Adrenal gland (tissue), 12 donors: ENCODE measurements around the gene ACER3. TPM values are rescaled to one million over a fixed set of nuclear protein-coding genes. Genes with fewer than 3 reads are reported as not detected.
A peak's percentile ranks its signal among the peaks of the same experiment; 100 is the strongest.
"Not testable (repeated sequence)": the region's sequence is repeated elsewhere in the genome, so short reads cannot be mapped to it uniquely, and the experiment has no call there.

Source experiments
- DNase-seq, 7 donors: peaks; one replicate each; pipeline ENCODE4 v3.0.0-alpha.2; 2019 to 2020
- H3K27ac ChIP-seq, 5 donors: fragments of 200-600 bp; sonication (generic) in 4 of 5; 1 replicate in 3 of 5; 2 replicates in 2 of 5; pipeline versions ENCODE4 v1.5.1 to v1.8.0; 2016 to 2020; ENCODE audit warnings: mild to moderate bottlenecking in 1 of 5
- H3K27me3 ChIP-seq: fragments of 200-600 bp; 2 replicates; pipeline ENCODE4 v1.8.0; 2021
- H3K36me3 ChIP-seq, 2 donors: fragments of 200-600 bp; replicated peaks in 1 of 2; 1 replicate in 1 of 2; 2 replicates in 1 of 2; pipeline versions ENCODE4 v1.5.1 to v1.8.0; 2018 to 2022
- H3K4me1 ChIP-seq, 2 donors: fragments of 200-600 bp; replicated peaks in 1 of 2; 1 replicate in 1 of 2; 2 replicates in 1 of 2; pipeline versions ENCODE4 v1.5.1 to v1.8.0; 2018 to 2021
- H3K4me3 ChIP-seq, 4 donors: fragments of 200-600 bp; sonication (generic) in 3 of 4; one replicate each; pipeline ENCODE4 v1.5.1; 2016 to 2018
- H3K9me3 ChIP-seq, 3 donors: fragments of 200-600 bp; sonication (generic) in 1 of 3; replicated peaks in 1 of 3; 1 replicate in 2 of 3; 2 replicates in 1 of 3; pipeline versions ENCODE4 v1.5.1 to v1.8.0; 2016 to 2021
- CTCF ChIP-seq, 6 experiments: fragments of 450-650 bp in 4 of 6; fragments of 200-600 bp in 2 of 6; sonication (generic) in 1 of 6; IDR thresholded peaks; 1 replicate in 5 of 6; 2 replicates in 1 of 6; pipeline versions ENCODE4 v1.5.1 to v1.8.0; 2016 to 2021; ENCODE audit warnings: antibody characterized with exemption in 6 of 6, mild to moderate bottlenecking in 2 of 6, moderate library complexity in 1 of 6
- POLR2A ChIP-seq, 2 donors: fragments of 450-650 bp; IDR thresholded peaks; one replicate each; pipeline ENCODE4 v1.6.1; 2017; ENCODE audit warnings: antibody characterized with exemption in 2 of 2, mild to moderate bottlenecking in 2 of 2, moderate library complexity in 1 of 2
- whole genome bisulfite sequencing, 4 donors: extraction: QIAGEN DNeasy Blood & Tissue Kit in 2 of 4; methylation state at CpG; one replicate each; pipeline versions ENCODE4 v1.1.5 to v1.1.7; 2013 to 2017; 5-methylcytosine and 5-hydroxymethylcytosine counted together
- intact Hi-C, 2 donors: fragments of 100-400 bp; cut with DNase I; formaldehyde crosslinking; loops; one replicate each; pipeline versions ENCODE4 v1.14.1 to v1.15.0; 2022 to 2023
- polyA plus RNA-seq, 3 donors: library from polyadenylated mRNA; stranded (reverse); fragments of 200-250 nt in 2 of 3; fragments of 350-450 nt in 1 of 3; fragmentation: Illumina TruSeq in 1 of 3; extraction: RNeasy Lipid Tissue Mini Kit (QIAGEN cat#74804) in 1 of 3; gene quantifications; one replicate each; pipeline ENCODE4 v1.2.3, GENCODE V29; 2013 to 2014
- total RNA-seq, 9 donors: library from RNA; depleted of rRNA in 4 of 9; stranded (reverse); fragments of >200 nt in 4 of 9; fragments of 120-200 nt in 1 of 9; fragmentation: NEBNext Ultra II Directional in 1 of 9; extraction: Animal tissue kit (Norgen Biotek cat#: 25700) in 1 of 9; gene quantifications; one replicate each; pipeline versions ENCODE4 v1.1.0 to v1.2.4, GENCODE V29; 2013 to 2023
- donor health status: healthy with polysubstance abuse.
- donor health status: Bipolar disorder and iron deficiency.
- donor health status: DM: yes; HTN: yes; CAD: no.
- donor health status: DM: no; HTN: no; CAD: no.
- donor health status: DM: no; HTN: no; CAD: no.
- donor health status: DM: yes; HTN: yes; CAD: no.

ACER3 gene
- total and polyA plus RNA-seq, 12 donors: 4.1 to 22.0 (median 15.3) TPM

- H3K9me3 ChIP-seq: no peaks in the 10 kb centered on the region
- DNase-seq: no peak
- H3K4me3 ChIP-seq: no peak overlapping the region
- H3K4me1 ChIP-seq: no peaks in the 10 kb centered on the region
- no peak overlapping the region for H3K27ac ChIP-seq
- H3K27me3 ChIP-seq: no peaks in the 10 kb centered on the region
- TF ChIP-seq CTCF (IDR thresholded peaks at IDR 0.05) (no peak), POLR2A (IDR thresholded peaks at IDR 0.05) (no peak)
- intact Hi-C loops: no loop called here
- no peaks in the 10 kb centered on the region for H3K36me3 ChIP-seq
- 79 to 93% (median 86%) methylated on average over 4 of the region's 4 CpGs for whole genome bisulfite sequencing, 4 donors
Measured at GRCh38 chr11:77060234-77060633, 199.5 kb downstream of the ACER3 start.

DNA sequence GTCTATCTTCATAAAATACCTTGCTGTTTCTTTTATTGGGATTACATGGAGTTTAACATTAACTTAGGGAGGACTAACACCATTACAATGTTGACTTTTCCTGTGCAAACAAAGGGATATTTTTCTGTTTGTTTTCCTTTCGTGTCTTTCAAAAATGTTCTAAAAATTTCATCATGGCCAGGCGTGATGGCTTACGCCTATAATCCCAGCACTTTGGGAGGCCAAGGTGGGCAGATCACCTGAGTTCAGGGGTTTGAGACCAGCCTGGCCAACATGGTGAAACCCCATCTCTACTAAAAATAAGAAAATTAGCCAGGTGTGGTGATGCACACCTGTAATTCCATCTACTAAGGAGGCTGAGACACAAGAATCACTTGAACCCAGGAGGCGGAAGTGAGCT lies 200.5 kb downstream of the ACER3 start:
- H3K9me3 ChIP-seq, H3K27ac ChIP-seq, H3K4me3 ChIP-seq, H3K36me3 ChIP-seq, H3K4me1 ChIP-seq, intact Hi-C loops, H3K27me3 ChIP-seq: not testable (repeated sequence)
- WGBS, 4 donors: 76 to 89% (median 81%) methylated on average over 4 of the region's 4 CpGs
- peak in 1 of 7 donors; percentile 3 for DNase-seq

DNA sequence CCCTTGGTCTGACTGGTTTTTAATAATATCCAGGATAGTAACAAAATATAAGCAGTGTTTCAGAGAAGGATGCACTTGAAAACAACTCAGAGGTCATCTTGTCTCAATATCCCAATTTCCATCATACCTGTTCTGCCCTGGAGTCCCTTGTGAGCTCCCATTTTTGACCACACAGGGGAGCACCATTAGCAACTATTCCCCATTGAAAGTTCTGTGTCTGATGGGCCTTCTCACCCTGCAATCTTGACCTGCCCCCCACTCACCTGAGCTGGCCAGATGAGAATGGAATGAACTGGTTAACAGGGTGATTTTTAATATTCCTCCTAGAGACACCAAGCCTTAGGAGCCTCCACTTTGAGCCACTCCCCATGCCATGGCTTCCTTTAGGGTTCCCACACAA lies 202.2 kb downstream of the ACER3 start:
- peaks cover 0 to 3% of the 10 kb centered on the region in 2 donors for H3K4me1 ChIP-seq
- no peaks in the 10 kb centered on the region for H3K9me3 ChIP-seq
- no peaks in the 10 kb centered on the region for H3K27me3 ChIP-seq
- no peak overlapping the region for H3K4me3 ChIP-seq
- no peak overlapping the region for H3K27ac ChIP-seq
- DNase-seq: peak in 3 of 7 donors; percentile 5 to 46 (median 12)
- H3K36me3 ChIP-seq: no peaks in the 10 kb centered on the region
- intact Hi-C loops: no loop called here
- TF ChIP-seq POLR2A (IDR thresholded peaks at IDR 0.05) (no peak), CTCF (IDR thresholded peaks at IDR 0.05) (peak in 1 of 6 experiments; percentile 12)

GRCh38 chr11:77063407-77063806 lies 202.7 kb downstream of the ACER3 start:
- H3K27ac ChIP-seq: no peak overlapping the region
- intact Hi-C loops: no loop called here
- H3K4me1 ChIP-seq: peaks cover 0 to 6% of the 10 kb centered on the region in 2 donors
- DNase-seq: peak in 1 of 7 donors; percentile 10
- TF ChIP-seq CTCF (IDR thresholded peaks at IDR 0.05) (no peak), POLR2A (IDR thresholded peaks at IDR 0.05) (no peak)
- no peaks in the 10 kb centered on the region for H3K36me3 ChIP-seq
- H3K27me3 ChIP-seq: no peaks in the 10 kb centered on the region
- 88 to 100% (median 92%) methylated on average over 1 of the region's 1 CpG for WGBS, 4 donors
- no peak overlapping the region for H3K4me3 ChIP-seq
- no peaks in the 10 kb centered on the region for H3K9me3 ChIP-seq

- Histone ChIP-seq H3K4me3 (no peak overlapping the region), H3K4me1 (peaks cover 0 to 11% of the 10 kb centered on the region in 2 donors), H3K27me3 (no peaks in the 10 kb centered on the region), H3K27ac (no peak overlapping the region), H3K36me3 (no peaks in the 10 kb centered on the region), H3K9me3 (no peaks in the 10 kb centered on the region)
- intact Hi-C loops: no loop called here
- peak in 2 of 7 donors; percentile 9 to 13 for DNase-seq
- 94 to 100% (median 95%) methylated on average over 4 of the region's 4 CpGs for WGBS, 4 donors
- no peak for TF ChIP-seq POLR2A (IDR thresholded peaks at IDR 0.05)
- no peak for TF ChIP-seq CTCF (IDR thresholded peaks at IDR 0.05)
Measured at GRCh38 chr11:77063861-77064260, 203.1 kb downstream of the ACER3 start.
